GM18951 (cell line): ENCODE measurements around the gene GNG12.

Source experiments
- POLR2A ChIP-seq: IDR thresholded peaks from 4 replicates; pipeline ENCODE4 v1.6.1; 2011; ENCODE audit warnings: mild to moderate bottlenecking; ENCODE audit not compliant: insufficient read length, insufficient read depth; ENCODE audit errors: extremely low read depth
- in situ Hi-C: fragments of 300-500 bp; cut with MboI; formaldehyde crosslinking; loops from one replicate; pipeline ENCODE4 v1.12.0; 2022; ENCODE audit warnings: low sequenced_read_pairs, mixed read lengths, inconsistent platforms; ENCODE audit not compliant: unreplicated experiment

Gene GNG12

GRCh38 chr1:67685558-67686266, 147.6 kb downstream of the GNG12 start:
- in situ Hi-C loops = no loop called here
- TF ChIP-seq POLR2A = no peak

- peak; percentile 100 for TF ChIP-seq POLR2A
These were observed 148.2 kb downstream of the GNG12 start, which contains the start of gene GADD45A for GRCh38 chr1:67685067-67685557. Gene GADD45A (plus strand): TSS chr1:67685201. CDS start chr1:67685495, 294 bp downstream.

GRCh38 chr1:67684526-67685066, 148.7 kb downstream of the GNG12 start:
- in situ Hi-C loops = no loop called here
- TF ChIP-seq POLR2A = no peak

More at GRCh38 chr1:67685067-67685557, 148.2 kb downstream of the GNG12 start, which contains the start of gene GADD45A:
- in situ Hi-C loops = no loop called here

GRCh38 chr1:67683766-67684525, 149.3 kb downstream of the GNG12 start:
- no peak for TF ChIP-seq POLR2A
- in situ Hi-C loops = no loop called here

GRCh38 chr1:67683316-67683715, 150.0 kb downstream of the GNG12 start:
- in situ Hi-C loops = no loop called here
- no peak for TF ChIP-seq POLR2A

- in situ Hi-C loops = no loop called here
- TF ChIP-seq POLR2A = no peak
These were observed 150.5 kb downstream of the GNG12 start for GRCh38 chr1:67682659-67683197.

- in situ Hi-C loops = no loop called here
- TF ChIP-seq POLR2A = no peak
These were observed 152.8 kb downstream of the GNG12 start for GRCh38 chr1:67680486-67680885.

- in situ Hi-C loops = no loop called here
These were observed 153.6 kb downstream of the GNG12 start for GRCh38 chr1:67679691-67680090.

GRCh38 chr1:67677930-67678329, 155.3 kb downstream of the GNG12 start:
- TF ChIP-seq POLR2A = no peak
- in situ Hi-C loops = no loop called here

More at GRCh38 chr1:67679691-67680090, 153.6 kb downstream of the GNG12 start:
- TF ChIP-seq POLR2A = no peak

- in situ Hi-C loops = no loop called here
- TF ChIP-seq POLR2A = no peak
These were observed 155.9 kb downstream of the GNG12 start for GRCh38 chr1:67677408-67677807.

- no peak for TF ChIP-seq POLR2A
- in situ Hi-C loops = no loop called here
These were observed 156.3 kb downstream of the GNG12 start for GRCh38 chr1:67676946-67677345.

- no peak for TF ChIP-seq POLR2A
- in situ Hi-C loops = no loop called here
These were observed 157.0 kb downstream of the GNG12 start for GRCh38 chr1:67676287-67676686.

- in situ Hi-C loops = no loop called here
- TF ChIP-seq POLR2A = no peak
These were observed 157.5 kb downstream of the GNG12 start for GRCh38 chr1:67675800-67676199.
